Measurements from ENCODE around the gene CDH23. TPM values are rescaled to one million over a fixed set of nuclear protein-coding genes. Genes with fewer than 3 reads are reported as not detected.

The CDH23 gene
- total RNA-seq, 2 donors from 2014 or later: 8.1 to 9.0 TPM

- peaks cover 6% of the 10 kb centered on the region for H3K4me1 Mint-ChIP-seq
- H3K27ac Mint-ChIP-seq: no peak overlapping the region
- ATAC-seq (no peak), DNase-seq (no peak)
- H3K4me3 Mint-ChIP-seq: no peak overlapping the region
- H3K9me3 ChIP-seq (ENCODE audit: control insufficient read depth, low read length, poor library complexity, severe bottlenecking): no peaks in the 10 kb centered on the region
- H3K27me3 Mint-ChIP-seq: peaks cover 14% of the 10 kb centered on the region
- no peaks in the 10 kb centered on the region for H3K36me3 Mint-ChIP-seq (ENCODE audit: low read depth)
Observed at GRCh38 chr10:71538608-71539260, 142.0 kb downstream of the CDH23 start.

DNA sequence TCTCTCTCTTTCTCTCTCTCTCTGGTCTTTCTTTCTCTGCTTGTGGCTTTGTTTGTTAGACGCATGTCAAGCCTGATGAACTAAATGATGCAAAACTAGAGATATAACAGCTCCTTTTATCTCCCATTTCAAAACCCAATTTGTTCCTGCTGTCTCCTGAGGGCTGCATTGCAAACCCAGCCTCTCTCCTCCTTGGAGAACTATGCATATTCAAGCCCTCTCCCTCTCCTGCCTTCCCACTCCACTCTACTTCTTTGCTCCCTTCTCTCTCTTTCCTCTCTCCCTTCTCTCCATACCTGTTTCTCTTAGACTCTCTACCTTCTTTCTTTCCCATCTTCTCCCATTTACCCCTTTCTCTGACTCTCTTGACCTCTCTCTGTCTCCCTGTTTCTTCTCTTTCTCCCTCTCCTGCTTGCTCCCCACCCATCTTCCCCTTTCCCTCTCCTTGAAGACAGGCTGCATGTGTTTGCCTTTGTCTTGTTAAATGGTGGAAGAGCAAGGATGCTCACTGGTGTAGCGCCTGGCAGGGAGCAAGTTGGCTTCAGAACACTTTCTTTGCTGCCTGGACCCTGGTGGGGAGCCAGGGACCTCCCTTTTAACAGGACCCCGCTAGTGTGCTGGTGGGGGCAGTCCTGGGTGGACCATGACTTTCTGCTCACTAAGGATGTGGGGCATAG, 142.9 kb downstream of the CDH23 start:
- DNase-seq (no peak), ATAC-seq (no peak)

DNA sequence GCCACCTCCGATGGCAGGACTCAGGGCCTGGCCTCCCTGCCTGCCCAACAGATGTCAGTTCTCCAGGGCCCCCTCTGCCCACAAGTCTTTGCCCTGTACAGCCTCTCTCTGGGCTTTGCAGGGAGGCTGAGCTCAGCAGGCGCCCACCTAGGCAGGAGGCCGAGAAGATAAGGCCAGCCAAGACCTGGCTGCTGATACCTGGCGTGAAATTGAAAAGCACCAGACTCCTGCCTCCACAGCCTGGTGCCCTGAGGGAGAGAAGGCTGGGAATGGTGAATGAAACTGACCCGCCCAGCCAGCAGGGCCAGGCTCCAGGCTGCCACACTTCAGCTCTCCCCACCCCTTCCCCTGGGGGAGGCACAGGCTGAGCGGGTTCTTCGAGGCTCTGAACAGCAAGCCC, 145.8 kb downstream of the CDH23 start:
- H3K9me3 ChIP-seq (ENCODE audit: control insufficient read depth, low read length, poor library complexity, severe bottlenecking): no peaks in the 10 kb centered on the region
- Mint-ChIP-seq H3K4me3 (no peak overlapping the region), H3K4me1 (peaks cover 6% of the 10 kb centered on the region), H3K27ac (no peak overlapping the region), H3K36me3 (ENCODE audit: low read depth) (no peaks in the 10 kb centered on the region), H3K27me3 (peaks cover 14% of the 10 kb centered on the region)
- no peak for DNase-seq
- ATAC-seq: no peak

More for the DNA sequence above, 142.9 kb downstream of the CDH23 start:
- no peaks in the 10 kb centered on the region for H3K9me3 ChIP-seq (ENCODE audit: control insufficient read depth, low read length, poor library complexity, severe bottlenecking)
- Mint-ChIP-seq H3K4me3 (no peak overlapping the region), H3K36me3 (ENCODE audit: low read depth) (no peaks in the 10 kb centered on the region), H3K27me3 (peaks cover 14% of the 10 kb centered on the region), H3K4me1 (peaks cover 6% of the 10 kb centered on the region), H3K27ac (no peak overlapping the region)

DNA sequence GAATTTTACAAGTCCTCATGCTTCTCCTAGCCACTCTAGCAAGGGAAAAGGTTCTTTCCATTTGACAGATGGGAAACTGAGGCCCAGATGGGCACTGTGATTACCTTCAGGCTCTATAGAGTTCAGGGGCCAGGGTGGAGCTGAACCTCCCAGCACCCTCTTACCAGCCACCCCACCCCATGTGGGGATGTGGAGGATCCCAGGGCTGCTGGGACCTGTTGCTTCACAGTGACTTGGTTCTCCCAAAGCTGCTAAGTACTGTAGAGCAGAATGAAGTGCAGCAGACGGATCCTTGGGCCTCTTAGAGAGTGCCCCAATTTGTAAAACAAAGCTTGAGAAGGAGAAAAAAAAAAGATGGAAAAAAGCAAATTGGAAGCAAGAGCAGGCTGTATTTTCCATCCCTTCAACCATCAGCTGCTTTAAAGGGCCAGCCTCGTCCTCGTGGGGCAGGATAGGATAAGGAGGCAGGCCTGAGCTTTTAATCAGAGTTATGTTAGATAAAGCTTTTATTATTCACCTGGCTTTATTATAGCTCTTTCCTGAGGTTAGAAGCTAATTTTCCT, 147.0 kb downstream of the CDH23 start:
- no peaks in the 10 kb centered on the region for H3K36me3 Mint-ChIP-seq (ENCODE audit: low read depth)
- no peaks in the 10 kb centered on the region for H3K9me3 ChIP-seq (ENCODE audit: control insufficient read depth, low read length, poor library complexity, severe bottlenecking)
- H3K27ac Mint-ChIP-seq: no peak overlapping the region
- no peak for ATAC-seq
- H3K27me3 Mint-ChIP-seq: peaks cover 14% of the 10 kb centered on the region
- no peak overlapping the region for H3K4me3 Mint-ChIP-seq
- DNase-seq: no peak
- H3K4me1 Mint-ChIP-seq: peaks cover 4% of the 10 kb centered on the region

- H3K9me3 ChIP-seq (ENCODE audit: control insufficient read depth, low read length, poor library complexity, severe bottlenecking): no peaks in the 10 kb centered on the region
- no peaks in the 10 kb centered on the region for H3K36me3 Mint-ChIP-seq (ENCODE audit: low read depth)
- H3K4me3 Mint-ChIP-seq: no peak overlapping the region
- ATAC-seq (no peak), DNase-seq (no peak)
- peaks cover 6% of the 10 kb centered on the region for H3K27me3 Mint-ChIP-seq
- no peak overlapping the region for H3K27ac Mint-ChIP-seq
- no peaks in the 10 kb centered on the region for H3K4me1 Mint-ChIP-seq
Observed at GRCh38 chr10:71545001-71545400, 148.3 kb downstream of the CDH23 start.

DNA sequence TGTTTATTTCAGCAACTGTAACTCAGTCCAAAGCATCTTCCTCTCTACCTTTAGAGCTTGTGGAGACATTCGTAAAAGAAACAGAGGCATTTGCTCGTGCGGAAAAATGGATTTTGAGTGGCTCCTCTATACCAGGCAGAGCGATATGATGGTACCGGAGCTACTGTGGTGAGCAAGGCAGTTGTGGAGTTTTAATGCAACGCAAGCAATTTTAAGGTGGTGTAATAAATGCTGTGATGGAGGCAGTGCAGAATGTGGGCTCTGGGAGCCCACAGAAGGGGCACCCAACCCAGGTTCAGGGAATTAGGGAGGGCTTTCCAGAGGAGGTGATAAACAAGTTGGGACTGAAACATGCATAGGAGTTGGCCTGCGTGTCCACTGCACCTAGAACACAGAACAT, 149.5 kb downstream of the CDH23 start:
- Mint-ChIP-seq H3K27me3 (peaks cover 3% of the 10 kb centered on the region), H3K4me1 (no peaks in the 10 kb centered on the region), H3K36me3 (ENCODE audit: low read depth) (no peaks in the 10 kb centered on the region), H3K27ac (no peak overlapping the region), H3K4me3 (no peak overlapping the region)
- DNase-seq (no peak), ATAC-seq (no peak)
- H3K9me3 ChIP-seq (ENCODE audit: control insufficient read depth, low read length, poor library complexity, severe bottlenecking): no peaks in the 10 kb centered on the region

- Mint-ChIP-seq H3K36me3 (ENCODE audit: low read depth) (no peaks in the 10 kb centered on the region), H3K4me1 (no peaks in the 10 kb centered on the region), H3K4me3 (no peak overlapping the region), H3K27ac (no peak overlapping the region), H3K27me3 (no peaks in the 10 kb centered on the region)
- ATAC-seq (no peak), DNase-seq (no peak)
- H3K9me3 ChIP-seq (ENCODE audit: control insufficient read depth, low read length, poor library complexity, severe bottlenecking): no peaks in the 10 kb centered on the region
Observed at GRCh38 chr10:71547312-71547711, 150.6 kb downstream of the CDH23 start.

DNA sequence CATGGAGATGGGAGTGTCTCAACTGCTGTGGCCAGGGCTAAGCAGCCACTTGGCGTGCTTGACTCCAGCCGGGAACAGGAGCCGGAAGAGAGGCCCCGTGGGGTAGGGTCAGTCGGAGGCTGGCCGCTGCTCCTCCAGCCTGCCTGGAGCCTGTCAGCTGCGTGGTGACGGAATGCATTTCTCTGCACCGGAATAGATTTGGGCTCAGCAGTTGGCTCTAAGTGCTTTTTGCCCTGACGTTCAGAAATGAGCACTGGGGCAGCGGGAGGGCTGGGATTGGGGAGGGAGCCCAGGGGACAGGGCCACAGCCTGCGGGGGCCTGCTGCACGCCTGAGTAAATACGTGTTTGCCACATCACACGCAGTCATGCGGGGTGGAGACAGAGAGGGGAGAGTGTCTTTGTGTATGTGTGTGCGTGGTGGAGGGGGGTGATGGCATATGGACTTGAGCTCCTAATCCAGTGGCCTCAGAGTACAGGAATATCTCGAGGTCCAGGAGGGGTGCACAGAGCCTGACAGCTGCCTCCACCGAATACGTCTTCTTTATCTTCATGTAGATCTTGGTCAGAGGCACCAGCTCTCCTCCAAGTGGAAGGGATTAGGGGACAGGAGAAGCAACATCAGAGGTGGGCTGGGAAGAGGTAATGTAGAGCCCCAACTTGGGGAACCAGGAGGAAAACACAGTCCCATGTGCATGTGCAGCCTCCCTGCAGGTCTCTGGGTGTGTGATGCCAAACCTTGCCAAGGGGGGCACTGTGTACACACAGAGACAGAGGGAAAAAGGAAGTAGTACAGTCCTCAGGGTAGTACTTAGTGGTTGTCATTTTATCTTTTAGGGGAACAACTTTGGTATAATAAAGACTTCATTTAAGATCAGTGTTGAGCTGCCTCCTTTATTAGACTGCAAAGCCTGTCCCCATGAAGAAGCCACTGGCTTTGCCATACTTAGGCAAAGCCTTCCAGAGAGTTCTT, 151.4 kb downstream of the CDH23 start:
- no peaks in the 10 kb centered on the region for H3K27me3 Mint-ChIP-seq
- no peak overlapping the region for H3K27ac Mint-ChIP-seq
- no peak overlapping the region for H3K4me3 Mint-ChIP-seq
- DNase-seq (no peak), ATAC-seq (peak; percentile 45)
- H3K36me3 Mint-ChIP-seq (ENCODE audit: low read depth): no peaks in the 10 kb centered on the region
- H3K4me1 Mint-ChIP-seq: no peaks in the 10 kb centered on the region
- no peaks in the 10 kb centered on the region for H3K9me3 ChIP-seq (ENCODE audit: control insufficient read depth, low read length, poor library complexity, severe bottlenecking)

GRCh38 chr10:71549766-71550533, 153.2 kb downstream of the CDH23 start:
- Mint-ChIP-seq H3K36me3 (ENCODE audit: low read depth) (no peaks in the 10 kb centered on the region), H3K4me1 (no peaks in the 10 kb centered on the region), H3K27ac (no peak overlapping the region), H3K4me3 (no peak overlapping the region), H3K27me3 (peaks cover 6% of the 10 kb centered on the region)
- DNase-seq: no peak
- no peak for ATAC-seq
- H3K9me3 ChIP-seq (ENCODE audit: control insufficient read depth, low read length, poor library complexity, severe bottlenecking): no peaks in the 10 kb centered on the region

GRCh38 chr10:71550628-71551027, 153.9 kb downstream of the CDH23 start:
- no peak for DNase-seq
- ATAC-seq: no peak
- no peak overlapping the region for H3K4me3 Mint-ChIP-seq
- no peaks in the 10 kb centered on the region for H3K9me3 ChIP-seq (ENCODE audit: control insufficient read depth, low read length, poor library complexity, severe bottlenecking)
- H3K4me1 Mint-ChIP-seq: no peaks in the 10 kb centered on the region
- no peak overlapping the region for H3K27ac Mint-ChIP-seq
- H3K36me3 Mint-ChIP-seq (ENCODE audit: low read depth): no peaks in the 10 kb centered on the region
- H3K27me3 Mint-ChIP-seq: peaks cover 10% of the 10 kb centered on the region

- DNase-seq (no peak), ATAC-seq (no peak)
- H3K9me3 ChIP-seq (ENCODE audit: control insufficient read depth, low read length, poor library complexity, severe bottlenecking): no peaks in the 10 kb centered on the region
- H3K4me1 Mint-ChIP-seq: peaks cover 2% of the 10 kb centered on the region
- H3K36me3 Mint-ChIP-seq (ENCODE audit: low read depth): no peaks in the 10 kb centered on the region
- no peak overlapping the region for H3K27ac Mint-ChIP-seq
- H3K27me3 Mint-ChIP-seq: peaks cover 16% of the 10 kb centered on the region
- no peak overlapping the region for H3K4me3 Mint-ChIP-seq
Observed at GRCh38 chr10:71551970-71552369, 155.2 kb downstream of the CDH23 start.

DNA sequence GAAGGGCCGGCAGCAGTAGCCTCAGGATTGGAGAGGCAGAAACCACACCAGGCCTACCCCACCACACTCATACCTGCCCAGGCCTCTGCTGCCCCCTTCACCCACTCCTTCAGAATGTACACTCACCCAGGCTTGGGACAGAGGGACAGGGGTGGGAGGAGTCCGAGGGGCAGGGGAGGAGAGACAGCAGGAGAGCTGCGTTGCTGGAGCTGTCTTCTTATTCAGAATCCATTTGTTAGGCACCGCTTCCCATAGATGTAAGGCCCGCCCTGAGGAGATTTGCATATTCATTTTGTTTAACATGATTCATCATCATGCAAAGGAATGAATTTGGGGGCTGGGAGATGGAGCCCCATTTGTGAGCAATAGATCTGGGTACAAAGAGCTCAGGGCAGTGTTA, 156.7 kb downstream of the CDH23 start:
- Mint-ChIP-seq H3K4me1 (peaks cover 2% of the 10 kb centered on the region), H3K36me3 (ENCODE audit: low read depth) (peaks cover 1% of the 10 kb centered on the region), H3K4me3 (no peak overlapping the region), H3K27me3 (peaks cover 20% of the 10 kb centered on the region), H3K27ac (no peak overlapping the region)
- no peak for ATAC-seq
- DNase-seq: no peak
- no peaks in the 10 kb centered on the region for H3K9me3 ChIP-seq (ENCODE audit: control insufficient read depth, low read length, poor library complexity, severe bottlenecking)

Measured in T-helper 17 cell (primary cell).